ENCODE measurements around the gene STAM.

DNA sequence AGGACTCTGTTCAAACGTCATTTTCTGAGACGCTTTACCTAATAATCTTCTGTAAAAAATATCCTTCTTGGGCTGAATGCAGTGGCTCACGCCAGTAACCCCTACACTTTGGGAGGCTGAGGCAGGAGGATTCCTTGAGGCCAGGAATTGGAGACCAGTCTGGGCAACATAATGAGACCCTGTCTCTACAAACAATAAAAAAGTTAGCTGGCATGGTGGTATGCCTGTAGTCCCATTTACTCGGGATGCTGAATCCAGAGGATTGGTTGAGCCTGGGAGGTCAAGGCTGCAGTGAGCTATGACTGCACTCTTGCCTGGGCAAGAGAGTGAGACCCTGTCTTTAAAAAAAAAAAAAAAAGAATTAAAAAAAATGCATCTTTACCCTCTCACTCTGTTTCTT lies 5.1 kb downstream of the STAM start:
- TF ChIP-seq POLR2A (IDR thresholded peaks at IDR 0.05; ENCODE audit: low read depth) (no peak), POLR2AphosphoS5 (IDR thresholded peaks at IDR 0.05) (no peak), CTCF (IDR thresholded peaks at IDR 0.05) (no peak)

Data from esophagus muscularis mucosa (tissue), 3 donors.